Right ventricle myocardium superior (tissue), 1 donor: ENCODE results near the gene FH. TPM values are rescaled to one million over a fixed set of nuclear protein-coding genes. Genes with fewer than 3 reads are reported as not detected.

Experiments
- ATAC-seq: fragments of 200-7000 bp; cut with Tn5 transposase; one replicate; pipeline ENCODE4 v1.9.1; 2020; ENCODE audit warnings: mild to moderate bottlenecking; ENCODE audit not compliant: poor library complexity
- DNase-seq: peaks from one replicate; pipeline ENCODE4 v3.0.0-alpha.2; 2020
- intact Hi-C: fragments of 100-400 bp; cut with DNase I; formaldehyde crosslinking; loops from one replicate; pipeline ENCODE4 v1.11.2; 2022
- long read RNA-seq: library from polyadenylated mRNA; unstranded; transcript quantifications from one replicate; pipeline ENCODE4 v2.0.0, GENCODE V29; 2021
- total RNA-seq: library from RNA; stranded (reverse); fragmentation: NEBNext Ultra II Directional; extraction: Animal tissue kit (Norgen Biotek cat#: 25700); gene quantifications from one replicate; pipeline ENCODE4 v1.2.1, GENCODE V29; 2021
- donor health status: DM: no; HTN: yes; CAD: no; lungs with severe emphysema.

The FH gene
- 234 TPM for total RNA-seq
- long read RNA-seq, transcript FH-201 (10 exons, 1,797 nt): major isoform, 473 of 487 reads
- long read RNA-seq, partial matches to known transcripts: 5 of 487 reads
- long read RNA-seq, other reads (novel, unspliced or antisense): 9 of 487 reads

DNA sequence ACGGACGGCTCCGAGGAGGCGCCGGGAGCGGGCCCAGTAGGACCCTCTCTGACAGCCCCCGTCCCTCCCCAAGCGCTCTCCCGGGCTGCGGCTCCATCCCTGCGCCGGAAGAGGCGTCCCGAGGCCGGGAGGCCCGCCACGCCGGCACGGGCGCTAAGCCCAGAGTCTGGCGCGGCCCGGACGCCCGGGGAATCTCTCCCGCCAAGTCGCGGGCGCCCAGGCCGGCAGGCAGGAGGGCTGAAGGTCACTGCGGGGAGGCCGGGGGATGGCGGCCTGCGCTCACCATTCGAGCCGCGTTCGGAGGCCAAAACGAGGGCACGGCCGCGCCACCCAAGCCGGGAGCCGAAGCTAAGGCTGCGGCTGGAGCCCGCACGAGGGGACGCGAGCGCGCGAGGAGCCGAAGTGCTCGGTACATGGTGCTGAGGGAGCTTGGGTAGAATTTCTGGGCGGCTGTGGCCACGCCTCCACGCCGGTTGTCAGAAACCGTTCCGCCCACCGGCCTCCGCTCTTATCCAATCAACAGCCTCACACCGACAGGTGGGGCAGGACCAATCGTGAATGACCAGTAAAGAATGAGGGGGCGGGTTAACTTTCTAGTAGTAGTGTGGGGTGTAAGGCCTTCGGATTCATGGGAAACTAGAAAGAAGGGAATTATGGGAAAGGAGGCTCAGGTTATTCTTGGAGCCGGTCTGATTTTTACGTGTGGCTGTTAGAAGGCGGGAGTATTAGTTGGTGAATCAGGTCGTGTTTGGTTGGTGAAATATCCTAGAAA, at the start of gene FH:
TSS of gene FH (minus strand) at position 448 of the 772 bp plus-strand sequence. CDS start at position 415, 33 bp downstream.
- peak; percentile 98 for DNase-seq
- peak; percentile 100 for ATAC-seq
- intact Hi-C loops: no loop called here

GRCh38 chr1:241560849-241561187, 41.3 kb upstream of the FH start:
- no peak for ATAC-seq
- intact Hi-C loops: no loop called here
- DNase-seq: no peak

- DNase-seq: no peak
- ATAC-seq: no peak
- intact Hi-C loops: no loop called here
These were observed 40.7 kb upstream of the FH start for GRCh38 chr1:241560146-241560848.

- DNase-seq: no peak
- intact Hi-C loops: no loop called here
- no peak for ATAC-seq
These were observed 38.1 kb upstream of the FH start for GRCh38 chr1:241557551-241558193.

DNA sequence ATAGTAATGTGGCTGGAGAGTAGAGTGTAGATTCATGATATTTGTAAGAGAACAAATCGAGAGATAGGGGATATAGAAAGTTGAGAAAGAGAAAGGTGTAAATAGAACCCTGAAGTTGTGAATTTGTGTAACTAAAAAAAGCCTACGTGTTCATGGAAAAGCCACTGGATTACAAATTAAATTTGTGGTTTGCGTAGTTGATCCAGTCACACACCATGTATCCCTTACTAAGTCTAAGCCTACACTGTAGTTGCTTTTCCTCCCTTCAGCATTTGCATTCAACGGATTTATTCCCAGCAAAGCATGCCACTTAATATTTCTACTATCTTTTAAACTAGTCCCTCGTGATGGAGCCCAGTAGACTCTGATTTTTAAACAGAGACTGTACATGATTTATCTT, 37.5 kb upstream of the FH start:
- intact Hi-C loops: no loop called here
- DNase-seq (no peak), ATAC-seq (no peak)

- intact Hi-C loops: no loop called here
- no peak for ATAC-seq
- no peak for DNase-seq
These were observed 36.0 kb upstream of the FH start for GRCh38 chr1:241555526-241555925.

DNA sequence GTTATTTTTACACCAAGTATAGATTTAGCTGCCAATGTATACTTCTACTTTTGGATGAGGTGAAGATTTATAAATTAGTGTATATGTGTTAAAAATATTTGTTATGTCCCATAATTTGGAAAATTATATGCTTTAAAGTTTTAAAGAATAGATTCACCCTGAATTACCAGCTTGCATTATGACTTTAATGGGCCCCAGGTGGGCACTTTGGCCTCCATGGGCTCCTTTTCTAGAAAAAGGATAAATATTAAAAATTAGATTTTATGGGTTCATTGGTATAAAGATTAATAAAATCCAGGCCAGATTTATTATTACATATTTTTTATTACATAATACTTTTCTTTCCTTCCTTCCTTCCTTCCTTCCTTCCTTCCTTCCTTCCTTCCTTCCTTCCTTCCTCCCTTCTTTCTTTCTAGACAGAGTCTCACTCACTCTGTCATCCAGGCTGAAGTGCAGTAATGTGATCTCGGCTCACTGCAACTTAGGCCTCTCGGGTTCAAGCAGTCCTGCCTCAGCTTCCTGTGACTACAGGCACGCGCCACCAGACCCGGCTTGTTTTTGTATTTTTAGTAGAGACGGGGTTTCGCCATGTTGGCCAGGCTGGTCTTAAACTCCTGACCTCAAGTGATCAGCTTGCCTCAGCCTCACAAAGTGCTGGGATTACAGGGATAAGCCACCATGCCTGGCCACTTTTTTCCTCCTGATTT, 34.5 kb upstream of the FH start:
- no peak for DNase-seq
- intact Hi-C loops: no loop called here
- ATAC-seq: no peak

- intact Hi-C loops: no loop called here
- DNase-seq: peak; percentile 56
- peak; percentile 68 for ATAC-seq
These were observed 32.4 kb upstream of the FH start for GRCh38 chr1:241551759-241552638.

- intact Hi-C loops: no loop called here
These were observed 30.8 kb upstream of the FH start for GRCh38 chr1:241550318-241550717.

DNA sequence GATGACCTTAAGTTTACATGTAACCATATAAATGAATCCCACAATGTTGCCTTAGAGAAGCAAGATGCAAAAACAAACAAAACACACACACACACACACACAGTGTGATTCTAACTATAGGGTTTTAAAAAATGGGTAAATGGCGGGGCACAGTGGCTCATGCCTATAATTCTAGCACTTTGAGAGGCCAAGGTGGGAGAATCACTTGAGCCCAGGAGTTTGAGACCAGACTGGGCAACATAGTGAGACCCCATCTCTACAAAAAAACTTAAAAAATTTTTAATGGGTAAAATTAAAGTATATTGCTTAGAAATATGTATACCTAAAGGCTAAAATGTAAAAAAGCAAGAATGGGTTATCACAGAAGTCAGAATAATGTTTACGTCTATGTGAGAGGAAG, 28.5 kb upstream of the FH start:
- ATAC-seq (no peak), DNase-seq (no peak)
- intact Hi-C loops: no loop called here

More at GRCh38 chr1:241550318-241550717, 30.8 kb upstream of the FH start:
- DNase-seq (no peak), ATAC-seq (no peak)

DNA sequence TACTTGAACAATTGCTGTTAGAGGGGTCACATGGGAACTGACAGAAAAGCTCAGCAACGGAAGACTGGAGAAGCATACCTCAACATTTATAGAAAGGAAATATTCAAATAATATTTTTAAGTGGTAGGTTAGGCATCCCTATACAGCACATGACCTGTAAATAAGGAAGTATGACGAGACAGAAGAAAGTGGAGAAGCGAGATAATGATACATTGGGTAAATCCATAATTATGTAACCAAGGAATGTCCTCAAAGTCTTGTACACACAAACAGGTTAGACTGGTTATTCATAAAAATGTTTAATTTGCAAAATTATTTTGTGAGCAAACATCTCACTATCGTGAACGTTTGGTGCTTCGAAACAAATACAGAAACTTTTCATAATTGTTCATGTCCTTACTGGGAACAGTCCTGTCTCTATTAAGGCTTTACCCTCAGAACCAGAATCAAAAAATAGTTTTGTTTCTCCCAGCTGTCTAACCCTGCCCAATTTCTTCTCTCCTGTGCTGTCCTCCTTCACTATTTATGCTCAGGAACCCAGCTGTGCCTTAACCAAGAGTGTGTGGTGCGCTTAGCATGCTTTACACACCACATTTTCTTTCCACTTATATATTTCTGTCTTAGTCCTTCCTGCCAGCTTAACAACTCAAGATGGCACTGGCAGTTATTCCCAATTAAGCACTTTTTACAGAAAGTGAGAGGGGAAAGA, 22.8 kb upstream of the FH start:
- DNase-seq (no peak), ATAC-seq (no peak)
- intact Hi-C loops: no loop called here

GRCh38 chr1:241536969-241537368, 17.4 kb upstream of the FH start:
- intact Hi-C loops: no loop called here
- DNase-seq (no peak), ATAC-seq (no peak)

DNA sequence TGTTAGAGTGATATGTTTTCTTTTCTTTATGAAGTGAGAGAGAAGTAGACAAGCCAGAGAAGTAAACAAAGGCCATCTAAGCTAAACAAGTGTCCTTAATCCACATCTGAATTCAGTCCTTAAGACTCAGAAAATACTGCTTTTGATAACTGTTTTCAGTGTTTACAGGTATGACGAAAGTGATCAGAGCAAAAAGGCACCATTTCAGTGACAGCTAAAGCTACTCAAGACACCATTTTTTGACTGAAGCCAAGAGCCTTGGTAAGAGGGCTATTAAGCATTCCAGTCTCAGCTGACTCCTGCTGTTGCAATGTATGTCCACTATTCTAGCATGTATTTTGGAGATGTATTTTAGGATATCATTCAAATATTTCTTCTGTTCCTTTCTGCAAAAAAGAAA, 16.7 kb upstream of the FH start:
- intact Hi-C loops: no loop called here
- ATAC-seq: no peak
- no peak for DNase-seq

DNA sequence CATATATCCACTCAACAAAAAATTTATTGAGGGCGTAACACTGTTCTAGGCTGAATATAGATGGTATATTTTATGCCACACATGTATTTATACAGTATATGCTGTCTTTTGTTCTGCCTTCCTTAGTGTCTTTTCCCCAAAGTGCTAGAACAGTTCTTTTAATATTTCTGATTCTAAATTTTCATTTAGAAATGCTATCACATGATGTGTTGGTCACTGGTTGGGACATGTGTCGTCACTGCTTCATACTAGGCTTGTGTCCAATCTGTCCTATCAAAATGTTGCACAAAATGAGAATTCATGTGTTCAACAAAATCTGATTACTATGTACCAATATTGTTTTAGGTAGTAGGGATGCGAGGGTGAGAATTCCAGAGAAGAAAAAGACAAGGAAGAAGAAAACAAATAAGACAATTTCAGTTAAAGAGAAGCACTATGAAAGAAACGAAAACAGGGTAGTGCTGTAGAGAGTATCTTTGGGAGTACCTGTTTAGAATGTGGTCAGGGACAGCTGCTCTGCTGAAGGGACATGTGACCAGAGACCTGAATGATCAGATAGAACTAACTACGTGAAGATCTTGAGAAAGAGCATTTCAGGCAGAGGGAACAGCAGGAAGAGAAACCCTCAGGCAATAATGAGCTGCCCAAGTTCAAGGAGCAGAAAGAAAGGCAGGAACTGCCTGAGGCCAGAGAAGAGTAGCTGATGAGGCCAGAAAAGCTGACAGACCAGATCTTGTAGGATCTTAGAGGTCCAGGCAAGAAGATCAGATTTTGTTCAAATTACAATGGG, 14.0 kb upstream of the FH start:
- ATAC-seq (no peak), DNase-seq (no peak)
- intact Hi-C loops: no loop called here

DNA sequence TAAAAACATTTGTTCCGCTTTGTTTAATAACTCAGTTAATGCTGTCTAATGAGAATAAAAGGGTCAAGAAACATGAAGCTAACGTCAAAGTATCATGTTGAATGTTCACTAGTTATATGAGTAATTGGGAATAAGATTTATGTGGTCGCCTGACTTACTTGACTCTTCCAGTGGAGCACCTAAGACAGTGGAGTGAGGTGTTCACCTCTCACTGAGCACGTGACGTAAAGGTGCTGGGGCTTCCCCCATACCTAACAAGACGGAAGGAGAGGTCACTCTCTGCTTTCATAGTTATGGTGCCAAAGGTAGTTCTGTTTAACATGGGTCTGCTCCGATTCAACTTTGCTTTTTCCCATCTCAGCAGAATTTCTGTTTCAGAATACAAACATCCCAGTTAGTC, 13.3 kb upstream of the FH start:
- DNase-seq: no peak
- no peak for ATAC-seq
- intact Hi-C loops: no loop called here

- intact Hi-C loops: no loop called here
- no peak for DNase-seq
- ATAC-seq: peak; percentile 49
These were observed 12.6 kb upstream of the FH start, which contains the start of gene KMO for GRCh38 chr1:241532162-241532531. KMO (plus strand) TSS chr1:241532378; CDS start chr1:241532445, 67 bp downstream.
